Esophagus muscularis mucosa (tissue), 3 donors: ENCODE measurements around the gene NEU4.

Source experiments
- CTCF ChIP-seq, 3 experiments: fragments of 200-600 bp in 2 of 3; fragments of 450-650 bp in 1 of 3; sonication (generic) in 2 of 3; IDR thresholded peaks; one replicate each; pipeline ENCODE4 v1.5.1; 2017 to 2019; ENCODE audit warnings: antibody characterized with exemption in 3 of 3, mild to moderate bottlenecking in 2 of 3, moderate library complexity in 1 of 3
- POLR2A ChIP-seq: fragments of 450-650 bp; IDR thresholded peaks from one replicate; pipeline ENCODE4 v1.6.1; 2017; ENCODE audit warnings: antibody characterized with exemption, moderate library complexity, mild to moderate bottlenecking, low read depth

GRCh38 chr2:241813644-241814392, 4.8 kb downstream of the NEU4 start:
- TF ChIP-seq CTCF (IDR thresholded peaks at IDR 0.05) (no peak), POLR2A (no peak)
